Astrocyte (in vitro differentiated cells and primary cell): Measurements from ENCODE around the gene NOP56. TPM values are rescaled to one million over a fixed set of nuclear protein-coding genes. Genes with fewer than 3 reads are reported as not detected.
"Not testable (repeated sequence)": the region's sequence is repeated elsewhere in the genome, so short reads cannot be mapped to it uniquely, and the experiment has no call there.

Experiments used
- DNase-seq: peaks from one replicate; pipeline ENCODE4 v3.0.0-alpha.2; 2010; ENCODE audit warnings: low read depth
- FAIRE-seq: peaks from 2 replicates; lab custom pipeline; 2011; peaks lifted over from hg19 to GRCh38; lab: Jason Lieb, UNC
- H2AFZ ChIP-seq: 2 replicates; pipeline ENCODE4 v1.6.0; 2012; ENCODE audit warnings: low read depth, low read length, inconsistent platforms
- H3K27ac ChIP-seq: 2 replicates; pipeline ENCODE4 v1.5.1; 2011; ENCODE audit warnings: low read depth, low read length, inconsistent platforms
- H3K27me3 ChIP-seq: 2 replicates; pipeline ENCODE4 v1.6.0; 2011; ENCODE audit warnings: low read length, inconsistent platforms; ENCODE audit not compliant: insufficient read depth
- H3K36me3 ChIP-seq: 2 replicates; pipeline ENCODE4 v1.5.1; 2011; ENCODE audit warnings: low read length, inconsistent platforms; ENCODE audit not compliant: insufficient read depth
- H3K4me1 ChIP-seq: 2 replicates; pipeline ENCODE4 v1.5.1; 2011; ENCODE audit warnings: low read length, inconsistent platforms; ENCODE audit not compliant: insufficient read depth
- H3K4me2 ChIP-seq: 2 replicates; pipeline ENCODE4 v1.6.0; 2012; ENCODE audit warnings: low read length, inconsistent platforms
- H3K4me3 ChIP-seq: 2 replicates; pipeline ENCODE4 v1.5.1; 2011; ENCODE audit warnings: low read depth, mild to moderate bottlenecking, low read length, inconsistent platforms; ENCODE audit not compliant: insufficient read depth
- H3K79me2 ChIP-seq: 2 replicates; pipeline ENCODE4 v1.6.0; 2012; ENCODE audit warnings: mild to moderate bottlenecking, low read length, inconsistent platforms; ENCODE audit not compliant: insufficient read depth
- H3K9ac ChIP-seq: 2 replicates; pipeline ENCODE4 v1.6.0; 2012; ENCODE audit warnings: mild to moderate bottlenecking, low read length, inconsistent platforms
- H3K9me3 ChIP-seq: 2 replicates; pipeline ENCODE4 v1.5.1; 2012; ENCODE audit warnings: low read depth, mild to moderate bottlenecking, low read length, inconsistent platforms; ENCODE audit not compliant: insufficient read depth
- H4K20me1 ChIP-seq: 2 replicates; pipeline ENCODE4 v1.6.0; 2012; ENCODE audit warnings: low read length, inconsistent platforms; ENCODE audit not compliant: insufficient read depth
- H3K27ac Mint-ChIP-seq: one replicate; pipeline ENCODE4 v1.8.0; 2021; ENCODE audit warnings: mild to moderate bottlenecking, mixed read lengths; ENCODE audit not compliant: unreplicated experiment
- H3K27me3 Mint-ChIP-seq: one replicate; pipeline ENCODE4 v1.8.0; 2021; ENCODE audit warnings: low read depth, mixed read lengths; ENCODE audit not compliant: unreplicated experiment
- H3K36me3 Mint-ChIP-seq: one replicate; pipeline ENCODE4 v1.8.0; 2021; ENCODE audit warnings: low read depth, mixed read lengths; ENCODE audit not compliant: unreplicated experiment
- H3K4me1 Mint-ChIP-seq: one replicate; pipeline ENCODE4 v1.8.0; 2021; ENCODE audit warnings: low read depth, mixed read lengths; ENCODE audit not compliant: unreplicated experiment
- H3K4me3 Mint-ChIP-seq: one replicate; pipeline ENCODE4 v1.8.0; 2021; ENCODE audit warnings: mild to moderate bottlenecking, moderate library complexity, mixed read lengths; ENCODE audit not compliant: unreplicated experiment
- H3K9me3 Mint-ChIP-seq: one replicate; pipeline ENCODE4 v1.8.0; 2021; ENCODE audit warnings: mild to moderate bottlenecking, mixed read lengths; ENCODE audit not compliant: unreplicated experiment
- CTCF ChIP-seq: IDR thresholded peaks from 2 replicates; pipeline ENCODE4 v1.5.1; 2011; ENCODE audit warnings: low read depth, mild to moderate bottlenecking, inconsistent platforms, low read length, moderate library complexity; ENCODE audit not compliant: insufficient read depth
- EZH2 ChIP-seq: IDR thresholded peaks from 2 replicates; pipeline ENCODE4 v1.6.1; 2012; ENCODE audit warnings: mild to moderate bottlenecking, low read length, inconsistent platforms; ENCODE audit not compliant: insufficient read depth
- total RNA-seq: library from RNA; stranded (reverse); gene quantifications from 2 replicates; pipeline ENCODE4 v1.2.1, GENCODE V29; 2021

Gene NOP56
- total RNA-seq, 1 donor from 2014 or later: 292 TPM

GRCh38 chr20:2694519-2694918, 42.1 kb downstream of the NOP56 start:
- no peak for FAIRE-seq
- Histone ChIP-seq H3K36me3 (no peaks in the 10 kb centered on the region), H3K9me3 (no peaks in the 10 kb centered on the region), H3K27ac (no peak overlapping the region), H3K79me2 (no peaks in the 10 kb centered on the region), H3K4me3 (no peak overlapping the region), H3K9ac (no peak overlapping the region), H2AFZ (no peak overlapping the region), H4K20me1 (peaks cover 12% of the 10 kb centered on the region), H3K4me2 (no peak overlapping the region), H3K27me3 (peaks cover 47% of the 10 kb centered on the region), H3K4me1 (no peaks in the 10 kb centered on the region)
- no peak for DNase-seq
- Mint-ChIP-seq H3K36me3 (peaks cover 3% of the 10 kb centered on the region), H3K27me3 (peaks cover 71% of the 10 kb centered on the region), H3K4me3 (peak overlapping the region; percentile 34), H3K27ac (no peak overlapping the region), H3K4me1 (no peaks in the 10 kb centered on the region), H3K9me3 (peaks cover 11% of the 10 kb centered on the region)
- TF ChIP-seq EZH2 (no peak), CTCF (no peak)

- Mint-ChIP-seq H3K4me1 (no peaks in the 10 kb centered on the region), H3K27ac (no peak overlapping the region), H3K36me3 (peaks cover 3% of the 10 kb centered on the region), H3K4me3 (no peak overlapping the region), H3K27me3 (peaks cover 71% of the 10 kb centered on the region), H3K9me3 (peaks cover 11% of the 10 kb centered on the region)
- no peaks in the 10 kb centered on the region for H3K36me3 ChIP-seq
- H3K9me3 ChIP-seq: no peaks in the 10 kb centered on the region
- no peak overlapping the region for H2AFZ ChIP-seq
- H4K20me1 ChIP-seq: peaks cover 12% of the 10 kb centered on the region
- no peak overlapping the region for H3K27ac ChIP-seq
- no peaks in the 10 kb centered on the region for H3K4me1 ChIP-seq
- no peak for TF ChIP-seq CTCF
- TF ChIP-seq EZH2: no peak
- H3K9ac ChIP-seq: no peak overlapping the region
- no peak overlapping the region for H3K4me3 ChIP-seq
- H3K4me2 ChIP-seq: no peak overlapping the region
- FAIRE-seq (no peak), DNase-seq (no peak)
- peaks cover 53% of the 10 kb centered on the region for H3K27me3 ChIP-seq
- H3K79me2 ChIP-seq: no peaks in the 10 kb centered on the region
Measured at GRCh38 chr20:2695206-2695983, 43.0 kb downstream of the NOP56 start.

GRCh38 chr20:2695984-2696525, 43.6 kb downstream of the NOP56 start:
- not testable (repeated sequence) for DNase-seq, H3K4me2 ChIP-seq, H3K36me3 Mint-ChIP-seq, H3K27ac ChIP-seq, FAIRE-seq, H3K27ac Mint-ChIP-seq, H3K9me3 ChIP-seq, H3K4me1 Mint-ChIP-seq, H3K79me2 ChIP-seq, H3K4me1 ChIP-seq, H3K4me3 Mint-ChIP-seq, H3K4me3 ChIP-seq, H3K36me3 ChIP-seq, H3K9ac ChIP-seq, H2AFZ ChIP-seq
- Histone ChIP-seq H4K20me1 (peaks cover 12% of the 10 kb centered on the region), H3K27me3 (peaks cover 53% of the 10 kb centered on the region)
- peaks cover 72% of the 10 kb centered on the region for H3K27me3 Mint-ChIP-seq
- peaks cover 11% of the 10 kb centered on the region for H3K9me3 Mint-ChIP-seq
